Spleen (tissue), 7 donors: Measurements from ENCODE around the gene EZH1.

Experiments used
- POLR2A ChIP-seq, 3 donors: fragments of 450-650 bp; IDR thresholded peaks; one replicate each; pipeline ENCODE4 v1.5.1; 2017; ENCODE audit warnings: antibody characterized with exemption in 3 of 3, mild to moderate bottlenecking in 1 of 3
- TF ChIP-seq, protein P1 (sequence below), 11 experiments: fragments of 200-600 bp in 7 of 11; fragments of 450-650 bp in 4 of 11; sonication (generic) in 4 of 11; IDR thresholded peaks in 8 of 11; conservative IDR thresholded peaks in 3 of 11; 1 replicate in 7 of 11; 2 replicates in 4 of 11; pipeline versions ENCODE4 v1.4.0 to v1.8.0; 2016 to 2021; ENCODE audit warnings: antibody characterized with exemption in 11 of 11, inconsistent platforms in 4 of 11, mild to moderate bottlenecking in 1 of 11
- donor health status: DM: no; HTN: no; CAD: no; lungs with moderate emphysema.
- donor health status: DM: no; HTN: no; CAD: no.
- donor health status: DM: no; HTN: no; CAD: no.

DNA sequence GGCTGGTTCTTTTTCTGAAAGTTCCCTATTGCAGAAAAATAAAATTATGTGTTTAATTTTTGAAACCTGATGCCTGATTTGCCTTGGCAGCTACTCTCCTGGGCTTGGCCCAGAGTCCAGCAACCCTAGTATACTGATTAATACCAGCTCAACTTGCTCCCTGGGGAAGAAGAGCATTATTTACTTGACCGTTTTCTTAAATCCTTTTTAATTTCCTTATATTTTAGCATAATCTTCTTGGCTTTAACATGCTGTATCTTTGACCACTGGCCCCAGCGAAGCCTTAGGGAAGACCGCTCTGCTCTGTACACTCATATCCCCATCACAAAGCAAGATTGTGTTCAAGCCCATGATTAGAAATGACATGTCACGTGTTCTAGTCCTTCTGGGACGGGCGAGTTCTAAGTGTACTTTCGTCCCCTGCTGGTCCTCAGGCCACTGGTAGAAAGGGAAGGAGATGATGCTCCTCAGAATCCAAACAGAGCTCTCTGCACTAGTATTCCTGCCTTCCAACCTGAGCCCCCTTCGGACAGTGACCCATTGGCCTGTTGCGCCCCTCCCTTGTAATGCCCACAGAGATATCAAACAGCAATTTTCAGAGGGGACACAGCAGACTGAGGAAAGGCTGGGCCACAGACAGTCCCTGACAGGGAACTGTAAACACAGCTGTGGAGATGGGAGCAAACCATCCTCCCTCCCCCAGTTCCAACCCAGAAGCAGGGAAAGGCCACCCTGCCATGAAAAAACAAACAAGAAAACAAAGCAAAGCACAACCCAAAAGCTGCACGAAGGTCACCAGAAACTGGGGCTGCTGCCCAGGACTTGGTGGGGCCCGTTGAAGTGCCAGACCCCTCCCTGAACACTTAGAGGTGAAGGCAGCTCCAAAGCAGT lies 4.3 kb upstream of the EZH1 start:
- TF ChIP-seq POLR2A (IDR thresholded peaks at IDR 0.05): no peak
- TF ChIP-seq, protein P1, sequence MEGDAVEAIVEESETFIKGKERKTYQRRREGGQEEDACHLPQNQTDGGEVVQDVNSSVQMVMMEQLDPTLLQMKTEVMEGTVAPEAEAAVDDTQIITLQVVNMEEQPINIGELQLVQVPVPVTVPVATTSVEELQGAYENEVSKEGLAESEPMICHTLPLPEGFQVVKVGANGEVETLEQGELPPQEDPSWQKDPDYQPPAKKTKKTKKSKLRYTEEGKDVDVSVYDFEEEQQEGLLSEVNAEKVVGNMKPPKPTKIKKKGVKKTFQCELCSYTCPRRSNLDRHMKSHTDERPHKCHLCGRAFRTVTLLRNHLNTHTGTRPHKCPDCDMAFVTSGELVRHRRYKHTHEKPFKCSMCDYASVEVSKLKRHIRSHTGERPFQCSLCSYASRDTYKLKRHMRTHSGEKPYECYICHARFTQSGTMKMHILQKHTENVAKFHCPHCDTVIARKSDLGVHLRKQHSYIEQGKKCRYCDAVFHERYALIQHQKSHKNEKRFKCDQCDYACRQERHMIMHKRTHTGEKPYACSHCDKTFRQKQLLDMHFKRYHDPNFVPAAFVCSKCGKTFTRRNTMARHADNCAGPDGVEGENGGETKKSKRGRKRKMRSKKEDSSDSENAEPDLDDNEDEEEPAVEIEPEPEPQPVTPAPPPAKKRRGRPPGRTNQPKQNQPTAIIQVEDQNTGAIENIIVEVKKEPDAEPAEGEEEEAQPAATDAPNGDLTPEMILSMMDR (IDR thresholded peaks at IDR 0.05 in 8 of 11, conservative IDR thresholded peaks at IDR 0.05 in 3 of 11): no peak
